ENCODE data around the gene TNIK.

Gene TNIK

DNA sequence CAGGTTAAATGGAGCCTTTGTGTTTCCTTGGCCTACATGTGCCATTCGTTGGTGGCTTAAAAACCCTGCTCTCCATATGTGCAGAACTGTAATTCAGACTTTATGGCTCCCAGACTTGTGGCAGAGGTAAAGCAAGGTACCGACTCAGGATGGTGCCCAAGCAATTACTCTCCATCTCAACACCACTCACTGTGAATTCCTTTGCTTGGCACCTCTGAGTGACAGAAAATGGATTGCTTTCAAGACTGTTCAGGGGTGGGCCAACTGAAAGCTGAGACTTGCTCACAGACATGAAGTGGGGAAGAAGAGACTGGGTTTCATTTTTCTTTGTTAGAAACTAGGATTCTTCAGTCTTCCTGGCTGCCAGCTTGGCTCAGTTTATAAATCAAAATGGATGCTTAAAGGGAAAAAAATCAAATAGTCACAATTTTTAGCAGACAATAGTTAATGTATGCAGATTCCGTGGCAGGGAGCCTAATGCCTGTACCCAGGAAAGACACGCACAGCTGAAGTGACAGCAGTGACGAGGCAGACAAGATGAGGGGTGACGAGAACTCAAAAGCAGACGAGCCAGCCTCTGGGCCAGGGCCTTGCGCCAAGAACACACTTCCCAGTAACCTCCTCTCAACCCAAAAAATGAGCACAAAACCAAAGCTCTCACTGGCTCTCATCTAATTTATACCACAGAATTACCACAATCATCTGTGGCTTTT lies 225.8 kb downstream of the TNIK start:
- Histone ChIP-seq H3K27me3 (ENCODE audit: insufficient read depth, insufficient read length) (no peaks in the 10 kb centered on the region), H3K4me1 (ENCODE audit: insufficient read depth, insufficient read length) (no peaks in the 10 kb centered on the region), H3K9me3 (ENCODE audit: insufficient read depth, low read length) (no peaks in the 10 kb centered on the region), H3K9ac (ENCODE audit: insufficient read length, low read depth) (no peak overlapping the region), H3K4me3 (ENCODE audit: insufficient read length, low read depth) (no peak overlapping the region), H3K36me3 (ENCODE audit: insufficient read depth, insufficient read length, low read length) (no peaks in the 10 kb centered on the region)
- DNase-seq (ENCODE audit: low read depth, low spot score), result no peak
- no peak for TF ChIP-seq SUZ12 (IDR thresholded peaks at IDR 0.05; ENCODE audit: extremely low read depth, insufficient read depth, insufficient read length)
- no peak for TF ChIP-seq YY1 (IDR thresholded peaks at IDR 0.05; ENCODE audit: insufficient read depth, insufficient read length)
- TF ChIP-seq ZNF274 (IDR thresholded peaks at IDR 0.05; ENCODE audit: low read depth, low read length), result no peak

DNA sequence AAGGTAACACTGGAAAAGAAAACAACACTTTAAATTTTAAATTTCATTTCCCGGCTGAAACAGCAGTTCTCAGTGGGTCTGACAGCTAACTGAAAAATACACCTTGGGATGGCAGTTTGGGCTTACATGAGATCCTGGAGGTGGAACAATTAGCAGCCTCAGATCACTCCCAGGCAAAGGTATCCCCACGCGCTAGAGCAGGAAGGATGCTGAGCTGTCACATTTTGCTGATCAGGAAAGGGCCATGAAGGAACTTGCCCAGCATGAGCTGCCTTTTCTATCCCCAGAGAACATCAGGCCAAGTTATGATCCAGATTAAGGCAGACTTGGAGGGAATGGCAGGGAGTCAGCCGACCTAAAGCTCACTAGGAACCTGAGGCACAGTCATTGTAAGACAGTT lies 228.8 kb downstream of the TNIK start:
- H3K4me3 ChIP-seq (ENCODE audit: insufficient read length, low read depth), result no peak overlapping the region
- H3K36me3 ChIP-seq (ENCODE audit: insufficient read depth, insufficient read length, low read length), result no peaks in the 10 kb centered on the region
- H3K4me1 ChIP-seq (ENCODE audit: insufficient read depth, insufficient read length), result no peaks in the 10 kb centered on the region
- H3K27me3 ChIP-seq (ENCODE audit: insufficient read depth, insufficient read length), result no peaks in the 10 kb centered on the region
- TF ChIP-seq SUZ12 (IDR thresholded peaks at IDR 0.05; ENCODE audit: extremely low read depth, insufficient read depth, insufficient read length), result no peak
- TF ChIP-seq ZNF274 (IDR thresholded peaks at IDR 0.05; ENCODE audit: low read depth, low read length), result no peak
- TF ChIP-seq YY1 (IDR thresholded peaks at IDR 0.05; ENCODE audit: insufficient read depth, insufficient read length), result no peak
- no peak for DNase-seq (ENCODE audit: low read depth, low spot score)
- no peak overlapping the region for H3K9ac ChIP-seq (ENCODE audit: insufficient read length, low read depth)
- peaks cover 1% of the 10 kb centered on the region; the same call in 1 of the 2 replicates for H3K9me3 ChIP-seq (ENCODE audit: insufficient read depth, low read length)

DNA sequence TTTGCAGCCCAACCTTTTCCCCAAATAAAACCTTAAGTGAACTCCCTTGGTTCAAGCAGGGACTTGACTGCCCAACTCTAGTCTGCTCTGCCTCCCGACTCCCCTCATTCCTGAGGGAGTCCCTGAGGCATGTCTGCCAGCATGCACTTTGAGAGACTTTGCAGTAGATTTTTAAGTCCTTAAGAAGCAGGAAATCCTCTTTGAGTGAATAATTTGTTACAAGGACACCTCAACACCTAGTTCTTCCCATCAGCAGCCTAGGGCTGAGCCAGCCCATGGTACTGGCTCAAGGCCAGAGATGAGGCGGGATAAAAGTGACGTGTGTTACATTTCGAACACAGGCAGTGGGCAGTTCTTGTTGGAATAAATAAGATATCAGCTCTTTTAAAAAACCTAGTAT lies 229.3 kb downstream of the TNIK start:
- TF ChIP-seq ZNF274 (IDR thresholded peaks at IDR 0.05; ENCODE audit: low read depth, low read length) (no peak), SUZ12 (IDR thresholded peaks at IDR 0.05; ENCODE audit: extremely low read depth, insufficient read depth, insufficient read length) (no peak), YY1 (IDR thresholded peaks at IDR 0.05; ENCODE audit: insufficient read depth, insufficient read length) (no peak)
- Histone ChIP-seq H3K4me3 (ENCODE audit: insufficient read length, low read depth) (no peak overlapping the region), H3K9me3 (ENCODE audit: insufficient read depth, low read length) (peaks cover 6% of the 10 kb centered on the region), H3K27me3 (ENCODE audit: insufficient read depth, insufficient read length) (no peaks in the 10 kb centered on the region), H3K36me3 (ENCODE audit: insufficient read depth, insufficient read length, low read length) (no peaks in the 10 kb centered on the region), H3K4me1 (ENCODE audit: insufficient read depth, insufficient read length) (no peaks in the 10 kb centered on the region), H3K9ac (ENCODE audit: insufficient read length, low read depth) (no peak overlapping the region)
- no peak for DNase-seq (ENCODE audit: low read depth, low spot score)

DNA sequence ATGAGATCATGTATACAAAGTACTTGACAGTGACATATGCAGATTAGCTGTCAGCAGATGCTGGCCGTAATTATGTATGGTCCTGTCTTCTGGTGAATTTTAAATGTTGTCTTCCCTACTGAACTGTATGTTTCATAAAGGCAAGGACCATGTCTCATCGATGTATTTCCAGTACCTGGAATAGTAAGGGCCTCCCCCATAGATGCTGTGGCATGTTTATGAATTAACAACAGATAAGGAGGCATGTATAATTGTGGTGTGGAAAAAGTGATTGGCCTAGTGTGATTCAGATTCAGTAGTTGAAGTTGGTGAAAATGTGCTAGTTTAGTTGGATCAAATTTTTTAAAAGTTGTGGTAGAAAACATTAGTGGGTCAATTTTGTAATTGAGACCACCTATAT lies 231.0 kb downstream of the TNIK start:
- Histone ChIP-seq H3K27me3 (ENCODE audit: insufficient read depth, insufficient read length) (no peaks in the 10 kb centered on the region), H3K9ac (ENCODE audit: insufficient read length, low read depth) (no peak overlapping the region), H3K4me3 (ENCODE audit: insufficient read length, low read depth) (no peak overlapping the region), H3K36me3 (ENCODE audit: insufficient read depth, insufficient read length, low read length) (no peaks in the 10 kb centered on the region), H3K9me3 (ENCODE audit: insufficient read depth, low read length) (peaks cover 9% of the 10 kb centered on the region), H3K4me1 (ENCODE audit: insufficient read depth, insufficient read length) (no peaks in the 10 kb centered on the region)
- no peak for DNase-seq (ENCODE audit: low read depth, low spot score)
- TF ChIP-seq SUZ12 (IDR thresholded peaks at IDR 0.05; ENCODE audit: extremely low read depth, insufficient read depth, insufficient read length), result no peak
- no peak for TF ChIP-seq YY1 (IDR thresholded peaks at IDR 0.05; ENCODE audit: insufficient read depth, insufficient read length)
- TF ChIP-seq ZNF274 (IDR thresholded peaks at IDR 0.05; ENCODE audit: low read depth, low read length), result no peak

DNA sequence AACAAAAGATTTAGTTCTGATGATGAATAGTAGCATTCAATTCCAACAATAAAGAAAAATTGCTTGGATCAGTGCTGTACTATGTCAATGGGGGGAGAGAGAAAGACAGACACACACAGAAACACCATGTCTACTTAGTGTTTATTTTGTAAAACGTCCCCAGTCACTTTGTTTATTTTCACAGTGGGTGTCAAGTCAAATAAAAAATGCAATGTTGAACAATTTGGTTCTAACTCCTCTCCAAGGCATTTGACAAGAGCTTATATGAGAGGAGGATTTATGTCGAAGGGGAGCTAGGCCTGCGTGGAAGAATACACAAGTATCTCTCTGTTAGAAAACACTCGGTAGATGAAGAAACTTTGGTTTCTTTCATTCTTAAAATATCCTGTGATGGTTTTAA lies 232.0 kb downstream of the TNIK start:
- TF ChIP-seq YY1 (IDR thresholded peaks at IDR 0.05; ENCODE audit: insufficient read depth, insufficient read length) (no peak), SUZ12 (IDR thresholded peaks at IDR 0.05; ENCODE audit: extremely low read depth, insufficient read depth, insufficient read length) (no peak), ZNF274 (IDR thresholded peaks at IDR 0.05; ENCODE audit: low read depth, low read length) (no peak)

DNA sequence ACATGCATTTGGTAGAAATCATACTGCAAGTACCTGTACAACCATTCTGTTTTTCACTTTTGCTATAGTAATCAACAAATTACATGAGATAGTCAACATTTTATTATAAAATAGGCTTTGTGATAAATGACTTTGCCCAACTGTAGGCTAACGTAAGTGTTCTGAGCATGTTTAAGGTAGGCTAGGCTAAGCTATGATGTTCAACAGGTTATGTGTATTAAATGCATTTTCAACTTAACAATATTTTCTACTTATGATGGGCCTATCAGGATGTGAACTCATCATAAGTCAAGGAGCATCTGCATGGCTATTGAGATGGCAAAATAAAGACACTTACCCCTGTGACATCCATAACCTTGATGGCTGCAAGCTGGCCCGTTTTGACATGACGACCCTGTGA lies 232.4 kb downstream of the TNIK start:
- no peak for DNase-seq (ENCODE audit: low read depth, low spot score)
- Histone ChIP-seq H3K36me3 (ENCODE audit: insufficient read depth, insufficient read length, low read length) (no peaks in the 10 kb centered on the region), H3K9ac (ENCODE audit: insufficient read length, low read depth) (no peak overlapping the region), H3K4me1 (ENCODE audit: insufficient read depth, insufficient read length) (no peaks in the 10 kb centered on the region), H3K4me3 (ENCODE audit: insufficient read length, low read depth) (no peak overlapping the region), H3K27me3 (ENCODE audit: insufficient read depth, insufficient read length) (no peaks in the 10 kb centered on the region), H3K9me3 (ENCODE audit: insufficient read depth, low read length) (peaks cover 9% of the 10 kb centered on the region)
- TF ChIP-seq SUZ12 (IDR thresholded peaks at IDR 0.05; ENCODE audit: extremely low read depth, insufficient read depth, insufficient read length) (no peak), ZNF274 (IDR thresholded peaks at IDR 0.05; ENCODE audit: low read depth, low read length) (no peak), YY1 (IDR thresholded peaks at IDR 0.05; ENCODE audit: insufficient read depth, insufficient read length) (no peak)

More for the DNA sequence above, 232.0 kb downstream of the TNIK start:
- Histone ChIP-seq H3K4me3 (ENCODE audit: insufficient read length, low read depth) (no peak overlapping the region), H3K4me1 (ENCODE audit: insufficient read depth, insufficient read length) (no peaks in the 10 kb centered on the region), H3K36me3 (ENCODE audit: insufficient read depth, insufficient read length, low read length) (no peaks in the 10 kb centered on the region), H3K27me3 (ENCODE audit: insufficient read depth, insufficient read length) (no peaks in the 10 kb centered on the region), H3K9ac (ENCODE audit: insufficient read length, low read depth) (no peak overlapping the region), H3K9me3 (ENCODE audit: insufficient read depth, low read length) (peaks cover 9% of the 10 kb centered on the region)
- no peak for DNase-seq (ENCODE audit: low read depth, low spot score)

DNA sequence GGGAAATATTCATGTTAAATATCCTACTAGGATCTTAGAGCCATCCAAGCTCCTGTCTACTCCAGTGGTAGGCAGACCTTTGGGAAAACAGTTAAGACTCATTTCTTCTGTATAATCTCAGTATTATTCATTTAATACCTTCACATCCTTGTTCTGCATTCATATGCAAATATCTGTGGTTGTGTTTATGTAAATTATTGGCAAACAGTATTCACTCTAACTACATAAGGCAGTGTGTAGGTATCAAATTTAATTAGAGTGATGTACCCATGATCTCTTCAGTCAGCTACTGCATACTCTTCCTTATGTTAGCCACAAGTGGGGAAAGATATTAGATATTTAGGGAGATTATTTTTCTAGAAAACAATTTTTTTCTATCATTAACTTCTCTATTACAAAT lies 232.8 kb downstream of the TNIK start:
- no peak for DNase-seq (ENCODE audit: low read depth, low spot score)
- H3K4me1 ChIP-seq (ENCODE audit: insufficient read depth, insufficient read length), result no peaks in the 10 kb centered on the region

More for the DNA sequence above, 232.8 kb downstream of the TNIK start:
- H3K27me3 ChIP-seq (ENCODE audit: insufficient read depth, insufficient read length), result no peaks in the 10 kb centered on the region
- TF ChIP-seq ZNF274 (IDR thresholded peaks at IDR 0.05; ENCODE audit: low read depth, low read length) (no peak), SUZ12 (IDR thresholded peaks at IDR 0.05; ENCODE audit: extremely low read depth, insufficient read depth, insufficient read length) (no peak), YY1 (IDR thresholded peaks at IDR 0.05; ENCODE audit: insufficient read depth, insufficient read length) (no peak)
- no peak overlapping the region for H3K4me3 ChIP-seq (ENCODE audit: insufficient read length, low read depth)
- no peak overlapping the region for H3K9ac ChIP-seq (ENCODE audit: insufficient read length, low read depth)
- H3K9me3 ChIP-seq (ENCODE audit: insufficient read depth, low read length), result peaks cover 9% of the 10 kb centered on the region
- H3K36me3 ChIP-seq (ENCODE audit: insufficient read depth, insufficient read length, low read length), result no peaks in the 10 kb centered on the region
